ENCODE data around the gene LARGE2.

LARGE2 gene

DNA sequence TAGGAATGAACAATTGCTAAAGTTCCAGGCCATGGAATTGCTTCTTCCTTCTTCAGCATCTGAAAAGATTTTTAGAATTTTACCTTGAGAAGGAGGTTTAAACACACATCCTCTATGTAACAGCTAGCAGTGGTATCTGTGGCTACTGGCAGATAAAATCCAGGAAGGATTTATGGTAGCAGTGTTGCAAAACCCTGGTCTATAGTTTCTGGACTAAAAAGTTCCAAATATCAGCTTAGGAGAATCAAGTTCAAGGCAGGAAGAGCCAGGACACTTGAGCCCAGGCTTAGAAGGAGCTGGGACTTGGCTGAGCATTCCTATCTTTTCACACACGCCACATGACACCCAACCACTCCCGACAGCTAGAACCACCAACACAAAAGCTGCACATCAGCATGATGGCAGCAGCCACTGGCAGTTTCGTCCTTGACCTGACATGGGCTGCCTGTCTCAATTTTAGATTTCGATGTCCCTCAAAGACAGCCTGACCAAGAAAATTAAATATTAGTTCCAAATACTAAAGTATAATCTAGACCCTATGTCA, 14.1 kb downstream of the LARGE2 start:
- no peak overlapping the region for H3K4me3 ChIP-seq (ENCODE audit: low read depth, low read length)
- TF ChIP-seq, protein P1, sequence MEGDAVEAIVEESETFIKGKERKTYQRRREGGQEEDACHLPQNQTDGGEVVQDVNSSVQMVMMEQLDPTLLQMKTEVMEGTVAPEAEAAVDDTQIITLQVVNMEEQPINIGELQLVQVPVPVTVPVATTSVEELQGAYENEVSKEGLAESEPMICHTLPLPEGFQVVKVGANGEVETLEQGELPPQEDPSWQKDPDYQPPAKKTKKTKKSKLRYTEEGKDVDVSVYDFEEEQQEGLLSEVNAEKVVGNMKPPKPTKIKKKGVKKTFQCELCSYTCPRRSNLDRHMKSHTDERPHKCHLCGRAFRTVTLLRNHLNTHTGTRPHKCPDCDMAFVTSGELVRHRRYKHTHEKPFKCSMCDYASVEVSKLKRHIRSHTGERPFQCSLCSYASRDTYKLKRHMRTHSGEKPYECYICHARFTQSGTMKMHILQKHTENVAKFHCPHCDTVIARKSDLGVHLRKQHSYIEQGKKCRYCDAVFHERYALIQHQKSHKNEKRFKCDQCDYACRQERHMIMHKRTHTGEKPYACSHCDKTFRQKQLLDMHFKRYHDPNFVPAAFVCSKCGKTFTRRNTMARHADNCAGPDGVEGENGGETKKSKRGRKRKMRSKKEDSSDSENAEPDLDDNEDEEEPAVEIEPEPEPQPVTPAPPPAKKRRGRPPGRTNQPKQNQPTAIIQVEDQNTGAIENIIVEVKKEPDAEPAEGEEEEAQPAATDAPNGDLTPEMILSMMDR (IDR thresholded peaks at IDR 0.05; ENCODE audit: low read depth, low read length), result no peak

- TF ChIP-seq, protein P1 (IDR thresholded peaks at IDR 0.05; ENCODE audit: low read depth, low read length), result no peak
- no peak overlapping the region for H3K4me3 ChIP-seq (ENCODE audit: low read depth, low read length)
These were observed 15.5 kb downstream of the LARGE2 start for GRCh38 chr11:45937916-45938315.

DNA sequence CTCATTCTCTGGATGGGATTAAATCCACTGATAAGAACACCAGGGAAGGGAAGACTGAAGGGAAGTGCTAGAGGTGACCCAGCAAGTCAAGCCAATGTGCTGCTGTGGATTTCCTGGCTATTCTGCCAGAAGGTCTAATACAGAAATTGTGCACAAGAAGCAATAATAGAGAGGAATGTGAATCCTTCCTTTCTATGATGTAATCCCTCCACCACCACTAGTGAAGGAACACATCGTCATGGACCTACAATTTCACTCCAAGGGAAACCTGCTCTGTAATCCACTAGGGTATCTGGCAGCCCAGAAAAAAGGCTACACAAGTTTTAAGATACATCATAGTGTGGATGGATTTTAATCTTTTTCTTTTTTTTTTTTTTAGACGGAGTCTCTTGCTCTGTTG, 17.4 kb downstream of the LARGE2 start:
- TF ChIP-seq, protein P1 (IDR thresholded peaks at IDR 0.05; ENCODE audit: low read depth, low read length), result no peak
- H3K4me3 ChIP-seq (ENCODE audit: low read depth, low read length), result no peak overlapping the region

- H3K4me3 ChIP-seq (ENCODE audit: low read depth, low read length), result no peak overlapping the region
- TF ChIP-seq, protein P1 (IDR thresholded peaks at IDR 0.05; ENCODE audit: low read depth, low read length), result no peak
These were observed 18.8 kb downstream of the LARGE2 start for GRCh38 chr11:45941285-45941684.

DNA sequence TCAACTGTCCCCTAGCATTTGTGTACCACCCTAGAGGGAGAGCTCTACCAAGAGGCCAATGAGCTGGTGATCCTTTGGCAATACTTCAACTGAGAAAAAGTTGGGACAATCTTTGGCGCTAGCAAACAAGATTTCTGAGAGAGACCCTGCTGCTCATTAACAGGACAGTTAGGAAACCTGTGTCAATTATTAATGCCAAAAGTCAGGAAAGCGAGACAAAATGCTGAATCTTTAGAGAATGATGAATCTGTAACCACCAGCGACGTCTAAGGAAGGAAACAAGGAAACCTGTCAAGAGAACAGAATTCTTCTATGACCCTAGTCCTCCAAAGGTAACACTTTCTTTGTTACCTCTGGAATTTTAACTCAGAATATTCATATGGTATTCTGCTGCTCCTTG, 19.9 kb downstream of the LARGE2 start:
- no peak overlapping the region for H3K4me3 ChIP-seq (ENCODE audit: low read depth, low read length)
- TF ChIP-seq, protein P1 (IDR thresholded peaks at IDR 0.05; ENCODE audit: low read depth, low read length), result no peak

GRCh38 chr11:45945397-45945999, 23.0 kb downstream of the LARGE2 start:
- TF ChIP-seq, protein P1 (IDR thresholded peaks at IDR 0.05; ENCODE audit: low read depth, low read length), result no peak

DNA sequence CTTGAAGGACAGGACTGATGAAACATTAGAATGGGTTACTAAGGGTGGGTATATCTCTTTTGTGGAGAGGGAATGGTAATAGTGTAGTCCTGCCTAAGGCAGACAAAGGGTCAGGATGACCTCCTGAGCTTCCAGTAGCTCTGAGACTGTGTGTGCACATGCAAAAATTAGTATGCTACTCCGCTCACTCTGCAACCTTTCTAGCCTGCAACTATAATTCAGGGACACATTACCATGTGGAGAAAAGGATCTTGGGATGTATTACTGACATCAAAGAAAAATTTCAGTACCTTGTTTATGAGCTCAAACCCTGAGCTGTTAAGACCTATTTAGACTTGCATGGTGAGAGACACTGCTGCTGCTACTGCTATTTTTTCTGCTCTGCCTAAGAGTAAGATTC, 25.4 kb downstream of the LARGE2 start:
- TF ChIP-seq, protein P1 (IDR thresholded peaks at IDR 0.05; ENCODE audit: low read depth, low read length), result no peak
- H3K4me3 ChIP-seq (ENCODE audit: low read depth, low read length), result no peak overlapping the region

More at GRCh38 chr11:45945397-45945999, 23.0 kb downstream of the LARGE2 start:
- H3K4me3 ChIP-seq (ENCODE audit: low read depth, low read length), result no peak overlapping the region
